Measurements from ENCODE around the gene MAN1C1. TPM values are rescaled to one million over a fixed set of nuclear protein-coding genes. Genes with fewer than 3 reads are reported as not detected.

Gene MAN1C1
- total RNA-seq, 1 donor from 2014 or later: 10.9 TPM

- H3K9me3 Mint-ChIP-seq (ENCODE audit: low read depth): no peaks in the 10 kb centered on the region
- peaks cover 3% of the 10 kb centered on the region for H3K36me3 Mint-ChIP-seq (ENCODE audit: low read depth)
- H3K27ac Mint-ChIP-seq (ENCODE audit: unreplicated experiment): no peak overlapping the region
- no peak overlapping the region for H3K4me3 Mint-ChIP-seq (ENCODE audit: unreplicated experiment)
- DNase-seq (ENCODE audit: low spot score): no peak
- H3K27me3 Mint-ChIP-seq (ENCODE audit: low read depth): no peaks in the 10 kb centered on the region
- H3K4me1 Mint-ChIP-seq (ENCODE audit: low read depth): peaks cover 6% of the 10 kb centered on the region
- no peak for TF ChIP-seq CTCF (IDR thresholded peaks at IDR 0.05)
Observed at GRCh38 chr1:25651824-25652741, 35.5 kb downstream of the MAN1C1 start.

- H3K9me3 Mint-ChIP-seq (ENCODE audit: low read depth): no peaks in the 10 kb centered on the region
- H3K4me3 Mint-ChIP-seq (ENCODE audit: unreplicated experiment): no peak overlapping the region
- H3K27me3 Mint-ChIP-seq (ENCODE audit: low read depth): no peaks in the 10 kb centered on the region
- H3K36me3 Mint-ChIP-seq (ENCODE audit: low read depth): peaks cover 3% of the 10 kb centered on the region
- H3K27ac Mint-ChIP-seq (ENCODE audit: unreplicated experiment): no peak overlapping the region
- TF ChIP-seq CTCF (IDR thresholded peaks at IDR 0.05): no peak
- no peak for DNase-seq (ENCODE audit: low spot score)
- peaks cover 4% of the 10 kb centered on the region for H3K4me1 Mint-ChIP-seq (ENCODE audit: low read depth)
Observed at GRCh38 chr1:25653558-25653957, 37.0 kb downstream of the MAN1C1 start.

- H3K9me3 Mint-ChIP-seq (ENCODE audit: low read depth): no peaks in the 10 kb centered on the region
- no peaks in the 10 kb centered on the region for H3K27me3 Mint-ChIP-seq (ENCODE audit: low read depth)
- no peak overlapping the region for H3K4me3 Mint-ChIP-seq (ENCODE audit: unreplicated experiment)
- H3K36me3 Mint-ChIP-seq (ENCODE audit: low read depth): peaks cover 3% of the 10 kb centered on the region
- DNase-seq (ENCODE audit: low spot score): no peak
- H3K27ac Mint-ChIP-seq (ENCODE audit: unreplicated experiment): no peak overlapping the region
- no peak for TF ChIP-seq CTCF (IDR thresholded peaks at IDR 0.05)
- no peaks in the 10 kb centered on the region for H3K4me1 Mint-ChIP-seq (ENCODE audit: low read depth)
Observed at GRCh38 chr1:25654109-25654660, 37.6 kb downstream of the MAN1C1 start.

GRCh38 chr1:25657121-25657882 lies 40.7 kb downstream of the MAN1C1 start:
- no peak for DNase-seq (ENCODE audit: low spot score)
- H3K27me3 Mint-ChIP-seq (ENCODE audit: low read depth): no peaks in the 10 kb centered on the region
- H3K27ac Mint-ChIP-seq (ENCODE audit: unreplicated experiment): no peak overlapping the region
- peaks cover 3% of the 10 kb centered on the region for H3K36me3 Mint-ChIP-seq (ENCODE audit: low read depth)
- no peaks in the 10 kb centered on the region for H3K9me3 Mint-ChIP-seq (ENCODE audit: low read depth)
- peaks cover 12% of the 10 kb centered on the region for H3K4me1 Mint-ChIP-seq (ENCODE audit: low read depth)
- H3K4me3 Mint-ChIP-seq (ENCODE audit: unreplicated experiment): no peak overlapping the region
- TF ChIP-seq CTCF (IDR thresholded peaks at IDR 0.05): no peak
